ENCODE results near the gene PTPRG. TPM values are rescaled to one million over a fixed set of nuclear protein-coding genes. Genes with fewer than 3 reads are reported as not detected.

The PTPRG gene
- total and polyA plus RNA-seq, 11 donors = 8.0 to 48.5 (median 35.4) TPM

DNA sequence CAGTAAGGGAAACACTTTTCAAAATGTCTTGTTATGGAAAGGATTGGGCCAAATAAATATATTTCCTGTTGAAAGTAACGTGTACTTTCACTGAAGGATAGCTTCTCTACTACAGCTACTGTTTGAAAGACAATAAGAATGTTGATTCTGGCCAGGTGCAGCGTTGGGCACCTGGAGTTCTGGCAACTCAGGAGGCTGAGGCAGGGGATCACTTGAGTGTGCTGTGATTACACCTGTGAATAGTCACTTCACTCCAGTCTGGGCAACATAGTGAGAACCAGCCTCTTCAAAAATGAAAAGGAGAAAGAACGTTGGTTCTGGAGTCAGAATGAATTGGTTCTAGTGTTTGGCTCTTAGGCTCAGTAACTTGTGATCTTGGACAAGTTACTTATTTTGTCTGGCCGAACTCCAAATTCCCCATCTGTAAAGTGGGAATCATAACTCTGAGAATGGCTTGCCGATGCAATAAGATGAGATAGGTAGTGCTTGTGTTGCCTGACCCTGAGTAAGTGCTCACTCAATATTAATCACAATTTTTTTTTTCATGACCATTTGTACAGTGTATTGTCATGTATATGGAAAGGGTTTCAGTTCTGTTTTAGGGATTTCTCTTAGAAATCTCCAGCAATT lies 310.8 kb downstream of the PTPRG start:
- 56 to 66% (median 61%) methylated on average over 5 of the region's 5 CpGs for WGBS, 4 donors
- no peaks in the 10 kb centered on the region for H3K27me3 ChIP-seq
- H3K27ac ChIP-seq = peak overlapping the region in 2 of 12 donors; percentile 11 to 16
- ATAC-seq = peak in 2 of 4 donors; percentile 20 to 50
- intact Hi-C loops (cut with DNase I) = no loop called here
- TF ChIP-seq, protein P1, sequence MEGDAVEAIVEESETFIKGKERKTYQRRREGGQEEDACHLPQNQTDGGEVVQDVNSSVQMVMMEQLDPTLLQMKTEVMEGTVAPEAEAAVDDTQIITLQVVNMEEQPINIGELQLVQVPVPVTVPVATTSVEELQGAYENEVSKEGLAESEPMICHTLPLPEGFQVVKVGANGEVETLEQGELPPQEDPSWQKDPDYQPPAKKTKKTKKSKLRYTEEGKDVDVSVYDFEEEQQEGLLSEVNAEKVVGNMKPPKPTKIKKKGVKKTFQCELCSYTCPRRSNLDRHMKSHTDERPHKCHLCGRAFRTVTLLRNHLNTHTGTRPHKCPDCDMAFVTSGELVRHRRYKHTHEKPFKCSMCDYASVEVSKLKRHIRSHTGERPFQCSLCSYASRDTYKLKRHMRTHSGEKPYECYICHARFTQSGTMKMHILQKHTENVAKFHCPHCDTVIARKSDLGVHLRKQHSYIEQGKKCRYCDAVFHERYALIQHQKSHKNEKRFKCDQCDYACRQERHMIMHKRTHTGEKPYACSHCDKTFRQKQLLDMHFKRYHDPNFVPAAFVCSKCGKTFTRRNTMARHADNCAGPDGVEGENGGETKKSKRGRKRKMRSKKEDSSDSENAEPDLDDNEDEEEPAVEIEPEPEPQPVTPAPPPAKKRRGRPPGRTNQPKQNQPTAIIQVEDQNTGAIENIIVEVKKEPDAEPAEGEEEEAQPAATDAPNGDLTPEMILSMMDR (IDR thresholded peaks at IDR 0.05) = no peak
- TF ChIP-seq POLR2A (IDR thresholded peaks at IDR 0.05) = no peak
- H3K4me1 ChIP-seq = peaks cover 0 to 64% (median 43%) of the 10 kb centered on the region in 12 donors
- H3K4me3 ChIP-seq = no peak overlapping the region
- DNase-seq = no peak
- no peaks in the 10 kb centered on the region for H3K9me3 ChIP-seq
- no peaks in the 10 kb centered on the region for H3K36me3 ChIP-seq

DNA sequence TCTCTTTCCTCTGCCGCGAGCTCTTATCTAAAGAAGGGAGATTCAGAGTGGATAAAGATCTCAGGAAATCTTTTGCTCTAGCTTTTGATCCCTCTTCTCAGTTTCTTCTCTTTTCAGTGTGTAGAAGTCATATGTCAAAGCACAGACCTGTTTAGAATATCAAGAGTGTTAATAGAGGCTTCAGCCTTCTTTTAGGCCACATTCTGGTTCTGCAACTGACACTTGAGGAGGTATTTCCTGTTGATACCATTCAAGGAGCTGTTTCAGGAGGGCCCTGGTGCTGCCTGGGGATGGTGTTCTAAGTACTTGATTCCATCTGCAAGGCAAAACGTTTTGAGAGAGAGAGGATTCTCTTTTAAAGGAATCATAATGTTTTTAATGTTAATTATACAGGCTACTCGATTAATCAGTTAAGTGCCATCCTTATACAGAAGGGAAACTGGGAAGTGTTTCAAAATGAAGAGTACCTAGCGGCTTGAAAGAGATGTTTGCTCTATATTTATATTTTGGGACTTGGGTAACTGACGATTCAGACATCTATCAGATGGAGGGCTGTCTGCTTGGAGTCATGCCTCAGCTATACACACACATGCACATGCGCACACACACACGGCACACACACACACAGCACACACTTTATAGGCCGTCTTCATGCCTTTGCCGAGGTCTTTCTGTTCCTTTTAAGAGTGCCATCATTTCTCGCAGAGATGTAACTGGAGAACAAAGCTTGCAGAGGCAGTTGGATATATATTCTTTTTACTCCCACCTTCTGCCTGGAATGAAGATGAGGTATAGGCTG lies 313.9 kb downstream of the PTPRG start:
- DNase-seq (no peak), ATAC-seq (no peak)
- intact Hi-C loops (cut with DNase I) = no loop called here
- 57 to 72% (median 64%) methylated on average over 11 of the region's 11 CpGs for WGBS, 4 donors
- Histone ChIP-seq H3K9me3 (no peaks in the 10 kb centered on the region), H3K4me1 (peaks cover 0 to 72% (median 51%) of the 10 kb centered on the region in 12 donors), H3K27me3 (no peaks in the 10 kb centered on the region), H3K4me3 (no peak overlapping the region), H3K36me3 (no peaks in the 10 kb centered on the region), H3K27ac (no peak overlapping the region)
- TF ChIP-seq, protein P1 (IDR thresholded peaks at IDR 0.05) = no peak
- TF ChIP-seq POLR2A (IDR thresholded peaks at IDR 0.05) = no peak

DNA sequence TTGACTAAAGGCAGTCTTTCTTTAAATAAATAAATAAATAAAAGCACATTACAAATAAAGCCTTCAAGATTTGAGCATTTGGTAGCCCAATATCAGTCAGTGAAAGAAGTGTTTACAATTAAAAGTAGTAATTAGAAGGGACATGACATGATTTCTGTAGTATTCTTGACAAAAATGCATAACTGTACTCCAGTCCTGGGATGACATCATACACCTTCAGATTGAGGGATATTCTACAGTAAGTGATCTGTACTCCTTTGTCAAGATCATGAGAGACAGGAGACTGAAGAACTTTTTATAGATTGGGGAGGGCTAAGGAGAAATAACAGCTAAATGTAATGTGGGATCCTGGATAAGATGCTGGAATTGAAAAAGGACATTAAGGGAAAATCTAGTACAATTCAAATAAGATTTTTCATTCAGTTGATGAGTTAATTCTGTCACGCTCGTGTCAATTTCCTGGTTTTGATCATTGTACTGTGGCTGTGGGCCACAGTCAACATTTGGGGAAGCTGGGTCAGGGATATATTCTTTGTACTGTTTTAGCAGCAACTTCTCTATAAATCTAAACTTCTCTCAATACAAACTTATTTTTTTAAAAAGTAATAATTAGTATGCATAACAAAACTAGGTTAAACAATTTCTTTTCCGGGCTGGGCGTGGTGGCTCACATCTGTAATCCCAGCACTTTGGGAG lies 314.8 kb downstream of the PTPRG start:
- intact Hi-C loops (cut with DNase I) = no loop called here
- WGBS, 4 donors = 72 to 85% (median 81%) methylated on average over 4 of the region's 4 CpGs
- ATAC-seq = no peak
- Histone ChIP-seq H3K9me3 (no peaks in the 10 kb centered on the region), H3K36me3 (no peaks in the 10 kb centered on the region), H3K27ac (peak overlapping the region in 1 of 12 donors; percentile 9), H3K4me3 (no peak overlapping the region), H3K4me1 (peaks cover 0 to 74% (median 51%) of the 10 kb centered on the region in 12 donors), H3K27me3 (no peaks in the 10 kb centered on the region)
- no peak for DNase-seq
- TF ChIP-seq POLR2A (IDR thresholded peaks at IDR 0.05) = no peak
- TF ChIP-seq, protein P1 (IDR thresholded peaks at IDR 0.05) = no peak

DNA sequence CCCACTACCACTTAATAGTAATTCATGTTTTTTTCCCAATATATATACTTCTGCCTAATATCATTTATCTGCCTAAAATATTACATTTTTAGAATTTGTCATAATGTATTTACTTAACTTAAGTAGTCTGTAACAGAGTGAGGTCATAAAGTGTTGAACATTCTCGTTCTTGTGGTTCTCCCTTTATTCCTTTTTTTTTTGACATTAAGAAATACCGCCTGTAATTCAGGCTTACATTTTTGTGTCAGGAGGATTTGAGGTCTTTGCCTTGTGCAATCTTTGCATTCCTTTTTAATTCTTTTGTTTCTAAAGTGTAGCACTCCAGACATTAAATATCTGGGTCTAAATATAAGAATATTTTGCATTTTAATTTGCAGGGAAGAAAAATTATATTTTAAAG lies 315.4 kb downstream of the PTPRG start:
- H3K36me3 ChIP-seq = no peaks in the 10 kb centered on the region
- intact Hi-C loops (cut with DNase I) = no loop called here
- DNase-seq = no peak
- no peak overlapping the region for H3K27ac ChIP-seq
- TF ChIP-seq, protein P1 (IDR thresholded peaks at IDR 0.05) = no peak
- no peak for TF ChIP-seq POLR2A (IDR thresholded peaks at IDR 0.05)
- H3K9me3 ChIP-seq = no peaks in the 10 kb centered on the region
- no peaks in the 10 kb centered on the region for H3K27me3 ChIP-seq
- ATAC-seq = no peak
- WGBS, 4 donors = 79 to 86% (median 81%) methylated on average over 2 of the region's 2 CpGs
- H3K4me3 ChIP-seq = no peak overlapping the region
- peaks cover 0 to 77% (median 49%) of the 10 kb centered on the region in 12 donors for H3K4me1 ChIP-seq
